NCI-H1417 treated with DMSO at 0.1 percent for 48 hours (cell line): Measurements from ENCODE around the gene KDM6B.

Experiments used
- DNase-seq: peaks from one replicate; lab custom pipeline; 2025; lab: John Stamatoyannopoulos, UW

The KDM6B gene

GRCh38 chr17:7880076-7880868 is 46.3 kb downstream of the KDM6B start:
- no peak for DNase-seq

DNA sequence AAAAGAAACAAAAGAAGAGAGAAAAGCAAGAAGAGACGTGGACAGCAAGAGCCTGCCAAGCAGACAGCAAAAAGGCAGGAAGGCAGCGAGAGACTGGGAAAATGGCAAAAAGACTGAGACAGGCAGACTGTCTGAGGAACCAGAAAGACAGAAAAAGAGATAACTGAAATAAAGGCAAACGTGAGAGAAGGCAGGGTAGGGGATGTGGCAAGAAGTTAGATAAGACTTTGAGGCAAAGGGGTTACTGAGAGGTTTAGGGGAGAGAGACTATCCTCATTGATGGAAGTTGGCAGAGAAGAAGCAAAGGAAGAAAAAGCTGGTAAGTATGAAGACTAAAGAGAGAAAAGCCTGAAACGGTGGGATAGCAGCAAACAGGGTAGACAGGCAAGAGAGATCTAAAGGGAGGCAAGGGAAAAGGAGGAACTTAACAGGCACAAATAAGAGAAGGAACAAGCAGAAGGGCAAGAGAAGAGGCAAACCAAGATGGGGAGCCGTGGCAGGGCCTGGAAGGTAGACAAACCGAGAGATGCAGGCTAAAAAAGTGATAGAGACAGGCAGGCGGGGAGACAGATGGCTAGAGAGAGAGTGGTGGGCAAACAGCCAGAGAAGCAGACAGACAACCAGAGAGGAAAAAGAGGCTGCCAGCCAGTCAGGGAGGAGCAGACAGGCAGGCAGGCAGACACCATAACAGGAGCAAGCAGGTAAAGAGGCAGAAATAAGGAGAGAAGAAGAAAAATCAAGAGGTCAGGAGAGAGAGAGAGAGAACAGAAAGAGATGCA is 47.4 kb downstream of the KDM6B start:
- no peak for DNase-seq

GRCh38 chr17:7882068-7882467 is 48.1 kb downstream of the KDM6B start:
- no peak for DNase-seq

DNA sequence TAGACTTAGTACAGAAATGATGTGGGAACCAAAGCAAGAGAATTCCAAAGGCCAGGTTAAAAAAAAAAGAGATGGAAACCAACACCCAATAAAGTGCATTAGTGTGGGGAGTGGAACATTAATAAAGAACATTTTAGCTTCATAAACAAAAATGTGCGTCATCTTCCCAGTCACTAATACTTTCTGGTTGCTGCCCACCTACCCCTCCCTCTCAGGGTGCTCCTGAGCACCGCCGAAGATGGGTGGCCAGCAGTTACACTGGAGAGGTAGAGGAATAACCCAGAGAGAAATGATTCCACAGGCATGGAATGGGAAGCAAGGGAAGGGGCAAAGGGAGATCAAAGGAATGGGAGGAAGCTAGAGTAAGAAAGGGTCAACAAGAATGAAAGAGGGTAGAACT is 48.6 kb downstream of the KDM6B start:
- DNase-seq = no peak
